SHP77 (cell line): ENCODE data around the gene FOXJ2.
"Not testable (repeated sequence)": the region's sequence is repeated elsewhere in the genome, so short reads cannot be mapped to it uniquely, and the experiment has no call there.

ENCODE experiments used
- DNase-seq, 2 experiments: peaks; one replicate each; lab custom pipeline; 2025; lab: John Stamatoyannopoulos, UW

FOXJ2 gene

GRCh38 chr12:8030189-8030588 lies 2.3 kb upstream of the FOXJ2 start:
- DNase-seq, result no peak

GRCh38 chr12:8031017-8031416 lies 1.5 kb upstream of the FOXJ2 start:
- DNase-seq, result not testable (repeated sequence)

DNA sequence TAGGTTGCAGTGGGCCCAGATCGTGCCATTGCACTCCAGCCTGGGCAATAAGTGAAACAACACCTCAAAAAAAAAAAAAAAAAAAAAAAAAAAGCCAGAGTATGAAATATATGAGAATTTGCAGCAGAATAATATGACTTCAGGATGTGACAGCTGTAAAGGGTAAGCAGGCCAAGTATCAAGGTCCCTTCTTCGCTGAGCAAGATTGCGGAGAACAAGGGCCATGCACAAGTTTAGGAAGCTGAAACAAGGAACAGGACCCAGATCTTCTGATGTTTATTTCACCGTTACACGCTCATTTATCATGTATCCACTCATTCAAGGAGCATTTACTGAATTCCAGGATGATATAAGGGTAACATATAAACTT lies 659 bp upstream of the FOXJ2 start:
- no peak for DNase-seq

DNA sequence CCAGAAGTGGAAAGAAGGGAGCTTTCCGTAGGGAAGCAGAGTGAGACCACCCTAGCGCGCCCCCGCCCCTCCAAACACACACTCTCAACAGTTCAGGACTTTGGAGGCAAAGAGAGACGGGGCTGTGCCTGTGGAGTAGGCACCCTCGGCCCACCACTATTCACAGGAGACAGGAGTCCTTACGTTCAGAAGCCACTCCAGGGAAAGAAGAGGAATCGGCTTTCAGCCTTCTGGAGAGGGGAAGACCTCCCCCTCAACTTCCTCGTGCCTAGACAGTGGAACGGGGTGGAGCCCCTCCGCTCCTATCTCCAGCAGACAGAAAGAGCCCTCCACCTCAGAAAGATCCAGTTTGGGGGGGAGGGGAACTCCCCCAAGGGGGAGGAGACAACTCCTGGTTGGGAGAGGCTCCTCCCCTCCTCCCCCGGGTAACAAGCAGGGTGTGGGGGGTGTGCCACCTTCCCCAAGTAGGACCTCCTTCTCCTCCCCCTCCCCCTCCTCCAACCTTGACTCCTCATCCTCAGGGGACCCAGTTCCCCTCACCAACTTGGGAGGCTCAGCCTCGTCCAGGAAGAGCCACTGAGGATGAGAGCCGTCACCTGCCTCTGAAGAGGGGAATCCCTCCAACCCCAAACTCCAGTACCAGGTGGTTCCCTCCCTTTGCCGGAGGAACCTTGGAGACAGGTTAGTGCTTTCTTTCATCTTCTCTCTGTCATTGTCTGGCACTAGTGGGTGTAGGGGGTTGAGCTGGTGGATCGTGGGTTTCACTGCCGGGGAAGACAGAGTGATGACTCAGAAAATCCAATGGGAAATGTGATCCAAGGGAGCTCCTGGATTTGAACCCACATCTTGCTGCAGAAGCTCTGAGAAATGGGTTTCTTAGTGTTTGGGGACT lies 883 bp downstream of the FOXJ2 start:
- DNase-seq, result no peak

DNA sequence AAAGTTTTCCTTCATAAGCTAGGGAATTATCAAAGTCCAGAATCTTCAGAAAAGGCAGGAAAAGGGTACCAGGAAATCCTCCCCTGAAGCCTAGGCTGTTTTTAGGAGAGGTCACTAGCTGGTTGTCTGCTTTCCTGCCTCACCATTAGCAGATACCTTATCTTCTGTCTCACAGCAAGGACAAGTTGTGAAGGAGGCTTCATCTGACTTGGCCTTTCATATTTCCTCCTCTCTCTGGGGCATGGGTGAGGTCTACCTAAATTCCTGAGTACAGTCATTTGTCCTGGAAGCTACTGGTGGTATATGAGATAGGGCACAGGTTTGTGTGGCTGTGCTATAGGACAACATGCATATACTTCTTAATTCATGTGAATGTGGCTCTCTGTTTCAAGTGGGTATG lies 2.3 kb downstream of the FOXJ2 start:
- DNase-seq, result no peak

DNA sequence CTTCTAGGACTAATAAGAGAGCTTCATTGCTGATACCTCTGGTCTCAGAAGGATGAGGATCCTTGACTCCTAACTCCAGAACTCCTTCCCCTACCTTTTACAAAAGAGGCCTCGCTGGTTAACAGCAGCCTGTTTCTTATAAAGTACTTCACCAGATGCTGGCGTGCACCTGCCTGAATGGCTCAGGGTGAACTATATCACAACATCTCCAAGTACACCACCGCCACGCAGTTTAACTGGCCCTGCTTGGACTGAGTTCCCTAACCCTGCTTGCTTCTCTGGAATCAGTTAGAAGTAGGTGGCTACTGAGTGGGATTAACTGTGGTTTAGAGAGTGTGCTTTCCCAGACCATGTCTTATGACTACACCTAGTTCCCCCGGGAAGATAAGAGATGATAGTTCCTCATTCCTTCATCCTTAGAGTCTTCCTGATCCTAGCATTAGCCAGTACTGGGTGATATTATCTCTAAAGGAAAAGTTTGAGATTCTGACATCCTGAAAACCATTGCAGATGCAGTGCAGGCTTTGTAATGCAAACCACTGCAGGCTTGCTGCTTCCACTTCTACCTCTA lies 3.0 kb downstream of the FOXJ2 start:
- DNase-seq, result no peak

- no peak for DNase-seq
Observed at GRCh38 chr12:8036346-8036745, 3.8 kb downstream of the FOXJ2 start.

GRCh38 chr12:8037046-8037663 lies 4.6 kb downstream of the FOXJ2 start:
- no peak for DNase-seq

- no peak for DNase-seq
Observed at GRCh38 chr12:8037947-8038346, 5.4 kb downstream of the FOXJ2 start.

DNA sequence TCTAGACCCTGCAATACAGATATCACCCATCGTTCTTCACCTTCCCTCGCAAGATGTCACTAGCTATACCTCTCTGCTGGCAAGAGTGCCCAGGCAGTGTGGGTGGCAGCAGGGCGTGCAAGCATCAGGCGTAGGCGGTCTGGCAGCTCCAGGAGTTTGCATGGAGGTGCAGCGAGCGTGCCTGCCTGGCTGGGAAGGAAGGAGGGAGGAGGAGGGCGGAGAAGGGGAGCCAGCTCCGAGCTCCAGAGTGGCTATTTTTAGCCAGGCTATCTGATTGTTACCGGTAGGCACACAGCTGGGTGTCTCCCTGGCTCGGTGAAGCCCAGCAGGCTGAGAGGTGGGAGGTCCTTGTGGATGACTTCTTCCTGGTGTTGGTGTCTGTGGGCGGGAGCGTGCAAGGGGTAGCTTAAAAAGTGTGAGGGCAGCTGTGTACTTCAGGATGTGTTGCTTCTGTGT lies 6.2 kb downstream of the FOXJ2 start:
- DNase-seq, result peak; percentile 52 to 69

- no peak for DNase-seq
Observed at GRCh38 chr12:8040791-8041190, 8.3 kb downstream of the FOXJ2 start.

- DNase-seq, result peak in 1 of 2 experiments; percentile 53
Observed at GRCh38 chr12:8045952-8046944, 13.7 kb downstream of the FOXJ2 start.

- DNase-seq, result no peak
Observed at GRCh38 chr12:8047842-8048241, 15.3 kb downstream of the FOXJ2 start.

- no peak for DNase-seq
Observed at GRCh38 chr12:8048906-8049305, 16.4 kb downstream of the FOXJ2 start.

DNA sequence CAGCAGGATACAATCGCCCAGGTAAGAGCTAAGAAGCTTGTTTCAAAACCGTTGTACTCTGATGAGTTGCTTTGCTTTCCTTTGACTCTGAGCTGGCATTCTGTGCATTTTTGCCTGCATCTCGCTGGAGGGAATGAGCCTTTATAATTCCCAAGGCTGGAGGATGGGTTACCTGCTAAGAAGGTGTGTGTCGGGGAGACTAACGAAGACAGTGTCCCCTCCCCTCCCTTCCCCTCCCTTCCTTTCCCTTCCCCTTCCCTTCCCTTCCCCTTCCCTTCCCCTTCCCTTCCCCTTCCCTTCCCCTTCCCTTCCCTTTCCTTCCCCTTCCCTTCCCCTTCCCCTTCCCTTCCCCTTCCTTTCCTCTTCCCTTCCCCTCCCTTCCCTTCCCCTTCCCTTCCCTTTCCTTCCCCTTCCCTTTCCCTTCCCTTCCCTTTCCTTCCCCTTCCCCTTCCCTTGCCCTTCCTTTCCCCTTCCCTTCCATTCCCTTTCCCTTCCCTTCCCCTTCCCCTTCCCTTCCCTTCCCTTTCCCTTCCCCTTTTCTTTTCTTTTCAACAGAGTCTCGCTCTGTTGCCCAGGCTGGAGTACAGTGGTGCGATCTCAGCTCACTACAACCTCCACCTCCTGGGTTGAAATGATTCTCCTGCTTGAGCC lies 18.2 kb downstream of the FOXJ2 start:
- DNase-seq, result no peak

GRCh38 chr12:8052679-8053078 lies 20.2 kb downstream of the FOXJ2 start:
- DNase-seq, result no peak

- DNase-seq, result no peak
Observed at GRCh38 chr12:8054816-8055215, 22.3 kb downstream of the FOXJ2 start.

GRCh38 chr12:8057306-8057705 lies 24.8 kb downstream of the FOXJ2 start:
- no peak for DNase-seq

DNA sequence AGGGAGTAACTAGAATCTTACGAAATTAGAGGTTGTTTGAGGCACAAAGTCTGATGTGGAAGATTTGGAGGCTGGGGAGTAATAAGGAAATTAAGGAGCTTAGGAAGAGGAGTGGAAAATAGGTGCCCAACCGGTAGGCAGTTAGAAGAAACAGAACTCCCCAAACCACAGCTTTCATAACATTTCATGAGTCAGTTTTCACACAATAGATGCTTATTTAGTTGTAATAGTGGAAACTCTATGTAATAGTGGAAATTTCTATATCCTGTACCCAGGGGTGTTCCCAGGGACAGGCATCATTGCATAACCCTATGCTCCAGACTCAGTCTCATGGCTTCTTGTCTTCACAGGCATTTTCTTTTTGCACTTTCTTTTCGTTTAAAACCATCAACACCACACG lies 25.3 kb downstream of the FOXJ2 start:
- no peak for DNase-seq

- DNase-seq, result no peak
Observed at GRCh38 chr12:8058506-8058905, 26.0 kb downstream of the FOXJ2 start.

- no peak for DNase-seq
Observed at GRCh38 chr12:8064131-8064530, 31.6 kb downstream of the FOXJ2 start.
